ENCODE data around the gene C2orf15.

Gene C2orf15

DNA sequence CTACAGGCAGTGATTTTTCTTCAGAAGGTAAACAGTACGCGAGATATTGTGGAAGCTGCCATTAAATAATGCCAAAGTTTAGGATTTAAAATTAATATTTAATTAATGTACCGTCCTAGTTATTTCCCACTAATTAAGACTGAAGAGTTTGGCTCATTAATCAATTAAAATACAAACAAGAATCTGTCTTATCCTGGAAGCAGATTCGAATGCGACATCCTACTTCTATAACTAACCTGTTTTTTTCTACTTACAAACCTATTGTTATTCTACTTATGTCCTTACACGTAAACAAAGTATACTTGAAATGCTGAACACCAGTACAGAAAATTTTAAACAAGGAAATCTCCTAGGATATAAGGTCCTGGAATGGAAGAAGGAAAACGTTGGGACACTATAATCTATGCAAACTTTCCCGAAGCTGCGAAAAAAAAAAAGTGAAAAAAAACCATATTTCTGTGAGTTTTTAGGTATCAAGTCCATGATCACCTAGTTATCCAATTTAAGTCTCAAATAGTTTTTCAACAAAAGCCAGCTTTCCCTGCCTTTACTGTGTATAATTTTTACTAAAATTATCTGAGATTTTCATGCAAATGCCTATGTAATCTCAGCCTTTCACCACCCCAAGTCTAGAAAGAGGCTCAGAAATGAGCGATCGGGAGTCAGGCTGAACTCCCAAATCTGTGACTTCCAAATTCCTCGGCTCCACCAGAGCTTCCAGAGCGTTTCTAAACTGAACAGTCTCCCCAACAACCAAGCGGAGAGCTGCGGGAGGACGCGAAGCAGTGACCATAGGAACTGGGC is 1.2 kb upstream of the C2orf15 start:
- no peaks in the 10 kb centered on the region for H3K27me3 Mint-ChIP-seq (ENCODE audit: low read depth)
- peak overlapping the region; percentile 90 to 98 (median 91) for H3K4me3 Mint-ChIP-seq
- H3K4me1 Mint-ChIP-seq = no peaks in the 10 kb centered on the region
- H3K36me3 Mint-ChIP-seq (ENCODE audit: low read depth) = peaks cover 26% of the 10 kb centered on the region
- H3K27ac Mint-ChIP-seq = peak overlapping the region; percentile 86 to 90 (median 88)
- TF ChIP-seq, protein P1, sequence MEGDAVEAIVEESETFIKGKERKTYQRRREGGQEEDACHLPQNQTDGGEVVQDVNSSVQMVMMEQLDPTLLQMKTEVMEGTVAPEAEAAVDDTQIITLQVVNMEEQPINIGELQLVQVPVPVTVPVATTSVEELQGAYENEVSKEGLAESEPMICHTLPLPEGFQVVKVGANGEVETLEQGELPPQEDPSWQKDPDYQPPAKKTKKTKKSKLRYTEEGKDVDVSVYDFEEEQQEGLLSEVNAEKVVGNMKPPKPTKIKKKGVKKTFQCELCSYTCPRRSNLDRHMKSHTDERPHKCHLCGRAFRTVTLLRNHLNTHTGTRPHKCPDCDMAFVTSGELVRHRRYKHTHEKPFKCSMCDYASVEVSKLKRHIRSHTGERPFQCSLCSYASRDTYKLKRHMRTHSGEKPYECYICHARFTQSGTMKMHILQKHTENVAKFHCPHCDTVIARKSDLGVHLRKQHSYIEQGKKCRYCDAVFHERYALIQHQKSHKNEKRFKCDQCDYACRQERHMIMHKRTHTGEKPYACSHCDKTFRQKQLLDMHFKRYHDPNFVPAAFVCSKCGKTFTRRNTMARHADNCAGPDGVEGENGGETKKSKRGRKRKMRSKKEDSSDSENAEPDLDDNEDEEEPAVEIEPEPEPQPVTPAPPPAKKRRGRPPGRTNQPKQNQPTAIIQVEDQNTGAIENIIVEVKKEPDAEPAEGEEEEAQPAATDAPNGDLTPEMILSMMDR (IDR thresholded peaks at IDR 0.05; ENCODE audit: unreplicated experiment in 3 of 3) = no peak
- H3K9me3 Mint-ChIP-seq = peaks cover 9% of the 10 kb centered on the region

DNA sequence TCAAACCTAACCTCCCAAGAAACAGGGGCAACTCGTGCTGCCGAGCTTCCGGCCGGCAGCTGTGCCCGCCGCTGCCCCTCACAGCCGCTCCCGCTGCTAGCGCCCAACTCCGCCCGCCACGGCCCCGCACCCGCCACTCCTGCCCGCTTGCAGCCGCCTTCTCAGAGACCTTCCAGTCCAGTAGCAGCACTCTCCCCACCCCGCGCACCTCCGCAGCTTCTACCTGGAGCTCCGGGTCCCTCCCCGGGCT is 722 bp upstream of the C2orf15 start:
- H3K4me1 Mint-ChIP-seq = no peaks in the 10 kb centered on the region
- peaks cover 6% of the 10 kb centered on the region for H3K9me3 Mint-ChIP-seq
- no peaks in the 10 kb centered on the region for H3K27me3 Mint-ChIP-seq (ENCODE audit: low read depth)
- H3K4me3 Mint-ChIP-seq = peak overlapping the region; percentile 90 to 98 (median 91)
- H3K27ac Mint-ChIP-seq = peak overlapping the region; percentile 86 to 90 (median 88)
- peaks cover 22% of the 10 kb centered on the region for H3K36me3 Mint-ChIP-seq (ENCODE audit: low read depth)
- TF ChIP-seq, protein P1 (IDR thresholded peaks at IDR 0.05; ENCODE audit: unreplicated experiment in 3 of 3) = no peak

DNA sequence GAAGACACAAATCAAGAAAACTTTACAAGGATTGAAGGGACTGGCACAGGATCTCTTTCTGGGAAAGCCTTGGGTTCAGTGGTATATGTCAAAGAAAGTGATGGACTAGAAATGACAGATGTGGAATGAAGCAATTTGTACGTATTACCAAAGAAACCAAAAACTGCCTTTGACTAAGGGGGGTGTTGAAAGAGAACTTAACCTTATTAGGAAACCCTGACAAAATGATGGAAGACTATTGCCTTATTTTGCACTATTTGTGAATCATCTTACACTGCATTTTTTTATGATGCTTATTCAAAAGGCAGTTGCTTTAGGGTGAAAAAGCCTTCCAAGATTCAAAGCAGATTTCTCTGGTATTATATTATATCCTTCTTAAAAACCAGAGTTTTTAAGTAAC is 9.2 kb downstream of the C2orf15 start:
- no peaks in the 10 kb centered on the region for H3K9me3 Mint-ChIP-seq
- H3K27ac Mint-ChIP-seq = no peak overlapping the region
- no peaks in the 10 kb centered on the region for H3K36me3 Mint-ChIP-seq (ENCODE audit: low read depth)
- no peaks in the 10 kb centered on the region for H3K27me3 Mint-ChIP-seq (ENCODE audit: low read depth)
- H3K4me3 Mint-ChIP-seq = peak overlapping the region in 1 of 3 experiments; percentile 11
- TF ChIP-seq, protein P1 (IDR thresholded peaks at IDR 0.05; ENCODE audit: unreplicated experiment in 3 of 3) = no peak
- H3K4me1 Mint-ChIP-seq = peaks cover 17% of the 10 kb centered on the region

DNA sequence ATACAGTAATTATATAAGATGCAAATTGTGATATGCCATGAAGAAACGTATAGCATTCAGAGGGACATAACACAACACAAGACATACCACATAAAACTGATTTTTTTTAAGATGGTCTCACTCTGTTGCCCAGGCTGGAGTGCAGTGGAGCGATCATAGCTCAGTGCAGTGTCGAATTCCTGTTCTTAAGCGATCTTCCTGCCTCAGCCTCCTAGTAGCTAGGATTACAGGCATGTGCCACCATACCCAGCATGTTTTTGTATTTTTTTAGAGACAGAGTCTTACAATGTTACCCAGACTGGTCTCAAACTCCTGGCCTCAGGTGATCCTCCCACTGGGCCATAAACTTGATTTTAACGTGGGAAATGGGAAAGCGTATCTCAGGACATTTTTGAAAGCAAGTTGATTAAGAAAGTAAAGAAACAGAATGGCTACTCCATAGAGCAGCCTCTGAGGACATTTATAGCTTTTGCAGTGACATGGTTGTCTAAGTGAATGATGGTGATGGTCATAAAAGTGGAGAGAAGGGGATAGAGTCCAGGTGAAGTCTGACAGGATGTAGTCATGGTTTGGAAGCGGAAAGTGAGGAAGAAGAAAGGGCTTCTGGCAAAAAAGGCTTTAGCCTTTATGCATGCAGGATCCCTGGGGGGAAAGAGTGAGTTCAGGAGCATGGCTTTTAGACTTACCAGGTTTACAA is 10.8 kb downstream of the C2orf15 start:
- TF ChIP-seq, protein P1 (IDR thresholded peaks at IDR 0.05; ENCODE audit: unreplicated experiment in 3 of 3) = no peak
- Mint-ChIP-seq H3K4me1 (peaks cover 23% of the 10 kb centered on the region), H3K36me3 (ENCODE audit: low read depth) (peaks cover 7% of the 10 kb centered on the region), H3K27ac (no peak overlapping the region), H3K4me3 (no peak overlapping the region), H3K9me3 (no peaks in the 10 kb centered on the region), H3K27me3 (ENCODE audit: low read depth) (no peaks in the 10 kb centered on the region)

DNA sequence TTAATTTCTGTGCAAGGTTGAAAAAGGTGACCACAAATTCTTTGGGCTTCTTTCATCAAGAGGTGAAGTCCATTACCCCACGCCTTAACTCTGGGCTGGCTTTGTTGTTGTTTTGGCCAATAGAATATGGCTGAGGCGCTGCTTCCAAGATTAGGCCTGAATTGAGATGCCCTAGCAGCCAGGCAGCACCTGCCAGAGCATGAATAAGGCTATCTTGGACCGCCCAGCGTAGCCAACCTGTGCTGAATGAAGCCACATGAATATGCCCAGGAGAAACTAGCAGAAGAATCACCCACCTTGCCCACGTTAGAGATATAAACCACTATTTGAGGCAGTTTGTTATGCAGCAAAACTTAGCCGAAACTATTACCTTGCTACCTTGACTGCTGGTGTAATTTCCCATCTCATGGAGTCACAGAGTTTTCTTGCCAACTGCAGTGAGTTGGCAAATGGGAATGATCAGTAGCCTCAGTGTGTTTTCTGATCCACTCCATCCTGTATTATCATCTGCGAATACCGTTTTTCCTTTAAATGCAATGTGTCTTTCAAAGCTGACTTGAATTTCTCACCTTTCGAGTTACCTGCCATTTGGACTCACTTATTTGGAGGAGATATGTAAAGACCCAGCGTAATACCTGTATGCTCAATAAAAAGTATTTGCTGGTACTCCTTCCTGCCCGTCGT is 12.6 kb downstream of the C2orf15 start:
- Mint-ChIP-seq H3K4me3 (no peak overlapping the region), H3K36me3 (ENCODE audit: low read depth) (peaks cover 17% of the 10 kb centered on the region), H3K27me3 (ENCODE audit: low read depth) (no peaks in the 10 kb centered on the region), H3K4me1 (peaks cover 27% of the 10 kb centered on the region), H3K9me3 (no peaks in the 10 kb centered on the region), H3K27ac (peak overlapping the region in 1 of 3 experiments; percentile 86)
- TF ChIP-seq, protein P1 (IDR thresholded peaks at IDR 0.05; ENCODE audit: unreplicated experiment in 3 of 3) = no peak
